Measurements from ENCODE around the gene MARCHF11.

The MARCHF11 gene

GRCh38 chr5:16049761-16050160, 129.8 kb downstream of the MARCHF11 start:
- no peak for DNase-seq (ENCODE audit: low spot score in 2 of 2)
- Mint-ChIP-seq H3K4me1 (no peaks in the 10 kb centered on the region), H3K36me3 (no peaks in the 10 kb centered on the region), H3K9me3 (peaks cover 10% of the 10 kb centered on the region), H3K27ac (no peak overlapping the region), H3K4me3 (no peak overlapping the region)
- ATAC-seq: no peak

DNA sequence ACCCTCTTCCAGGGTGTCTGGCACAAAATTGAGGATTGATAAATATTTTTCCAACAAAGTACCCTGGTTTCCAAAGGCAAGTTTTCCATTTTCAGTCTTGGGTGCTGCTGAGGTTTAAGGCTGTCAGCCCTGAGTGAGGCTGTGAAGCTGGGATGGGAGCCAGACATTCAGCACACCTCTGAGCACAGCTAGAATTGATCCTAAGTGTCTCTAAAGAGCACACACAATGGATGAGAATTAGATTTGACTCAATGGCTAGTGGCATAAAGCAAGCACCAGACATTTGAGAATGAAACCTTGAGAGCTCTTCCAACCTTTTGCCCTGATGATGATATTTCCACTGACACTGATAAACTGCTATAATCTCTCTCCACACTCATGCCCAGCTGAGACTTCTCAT, 131.5 kb downstream of the MARCHF11 start:
- ATAC-seq (no peak), DNase-seq (ENCODE audit: low spot score in 2 of 2) (no peak)
- Mint-ChIP-seq H3K36me3 (no peaks in the 10 kb centered on the region), H3K27ac (no peak overlapping the region), H3K9me3 (peaks cover 14% of the 10 kb centered on the region), H3K4me1 (no peaks in the 10 kb centered on the region), H3K4me3 (no peak overlapping the region)

- DNase-seq (ENCODE audit: low spot score in 2 of 2): no peak
- ATAC-seq: no peak
- Mint-ChIP-seq H3K4me1 (no peaks in the 10 kb centered on the region), H3K9me3 (peaks cover 11% of the 10 kb centered on the region), H3K4me3 (no peak overlapping the region), H3K27ac (no peak overlapping the region), H3K36me3 (no peaks in the 10 kb centered on the region)
Observed at GRCh38 chr5:16043349-16043965, 136.1 kb downstream of the MARCHF11 start.

- DNase-seq (ENCODE audit: low spot score in 2 of 2) (no peak), ATAC-seq (no peak)
- Mint-ChIP-seq H3K36me3 (no peaks in the 10 kb centered on the region), H3K27ac (no peak overlapping the region), H3K4me3 (no peak overlapping the region), H3K4me1 (no peaks in the 10 kb centered on the region), H3K9me3 (peaks cover 4% of the 10 kb centered on the region)
Observed at GRCh38 chr5:16037121-16037845, 142.3 kb downstream of the MARCHF11 start.

GRCh38 chr5:16034319-16035001, 145.1 kb downstream of the MARCHF11 start:
- DNase-seq (ENCODE audit: low spot score in 2 of 2) (no peak), ATAC-seq (no peak)
- Mint-ChIP-seq H3K36me3 (no peaks in the 10 kb centered on the region), H3K4me1 (no peaks in the 10 kb centered on the region), H3K9me3 (peaks cover 4% of the 10 kb centered on the region), H3K27ac (no peak overlapping the region), H3K4me3 (no peak overlapping the region)

- peaks cover 4% of the 10 kb centered on the region for H3K9me3 Mint-ChIP-seq
- ATAC-seq (no peak), DNase-seq (ENCODE audit: low spot score in 2 of 2) (no peak)
- no peak overlapping the region for H3K27ac Mint-ChIP-seq
- H3K4me1 Mint-ChIP-seq: no peaks in the 10 kb centered on the region
- no peak overlapping the region for H3K4me3 Mint-ChIP-seq
- no peaks in the 10 kb centered on the region for H3K36me3 Mint-ChIP-seq
Observed at GRCh38 chr5:16033187-16033925, 146.2 kb downstream of the MARCHF11 start.

DNA sequence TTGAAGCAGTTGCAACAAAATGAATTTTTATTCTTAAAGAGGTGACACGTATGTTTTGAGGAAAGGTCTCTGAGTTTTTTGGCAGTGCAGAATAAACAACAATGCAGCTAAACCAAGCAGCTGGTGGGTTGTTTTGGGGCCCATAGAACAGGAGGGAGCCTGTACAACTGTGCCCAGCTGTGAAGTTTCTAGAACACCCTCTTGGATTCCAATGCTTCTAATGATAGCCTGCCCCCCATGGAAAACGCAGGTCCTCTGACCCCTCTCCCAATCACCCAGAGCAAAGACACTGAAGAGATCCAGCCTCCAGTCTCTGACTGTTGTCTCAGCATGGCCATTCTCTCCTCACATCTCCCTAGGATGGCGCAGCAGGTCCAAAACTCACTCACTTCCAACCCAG, 150.9 kb downstream of the MARCHF11 start:
- Mint-ChIP-seq H3K4me3 (no peak overlapping the region), H3K4me1 (no peaks in the 10 kb centered on the region), H3K27ac (no peak overlapping the region), H3K9me3 (peaks cover 8% of the 10 kb centered on the region), H3K36me3 (no peaks in the 10 kb centered on the region)
- ATAC-seq: no peak
- DNase-seq (ENCODE audit: low spot score in 2 of 2): no peak

DNA sequence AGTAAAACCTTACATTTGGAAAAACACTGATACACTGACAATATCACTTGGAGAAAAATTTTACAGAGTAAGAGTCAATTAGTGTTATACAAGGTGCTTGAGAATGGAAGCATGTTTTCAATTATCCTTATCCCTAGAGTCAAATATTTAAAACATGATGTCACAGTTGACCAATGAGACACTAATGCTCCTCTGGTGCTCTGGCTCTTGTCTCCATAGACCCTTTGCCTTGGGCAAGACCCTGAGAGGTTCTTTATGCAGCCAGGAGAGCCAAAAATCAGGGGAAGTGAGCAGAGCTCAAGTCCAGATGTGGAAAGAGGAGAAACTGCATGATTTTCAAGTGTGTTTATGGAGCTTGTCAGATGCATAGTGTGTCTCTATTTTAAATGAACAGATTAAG, 153.9 kb downstream of the MARCHF11 start:
- H3K4me1 Mint-ChIP-seq: no peaks in the 10 kb centered on the region
- H3K36me3 Mint-ChIP-seq: no peaks in the 10 kb centered on the region

GRCh38 chr5:16018970-16019369, 160.6 kb downstream of the MARCHF11 start:
- ATAC-seq (no peak), DNase-seq (ENCODE audit: low spot score in 2 of 2) (no peak)
- Mint-ChIP-seq H3K4me3 (no peak overlapping the region), H3K27ac (no peak overlapping the region), H3K36me3 (no peaks in the 10 kb centered on the region), H3K4me1 (no peaks in the 10 kb centered on the region), H3K9me3 (peaks cover 11% of the 10 kb centered on the region)

More for the DNA sequence above, 153.9 kb downstream of the MARCHF11 start:
- Mint-ChIP-seq H3K4me3 (no peak overlapping the region), H3K9me3 (peaks cover 9% of the 10 kb centered on the region), H3K27ac (no peak overlapping the region)
- ATAC-seq (no peak), DNase-seq (ENCODE audit: low spot score in 2 of 2) (no peak)

DNA sequence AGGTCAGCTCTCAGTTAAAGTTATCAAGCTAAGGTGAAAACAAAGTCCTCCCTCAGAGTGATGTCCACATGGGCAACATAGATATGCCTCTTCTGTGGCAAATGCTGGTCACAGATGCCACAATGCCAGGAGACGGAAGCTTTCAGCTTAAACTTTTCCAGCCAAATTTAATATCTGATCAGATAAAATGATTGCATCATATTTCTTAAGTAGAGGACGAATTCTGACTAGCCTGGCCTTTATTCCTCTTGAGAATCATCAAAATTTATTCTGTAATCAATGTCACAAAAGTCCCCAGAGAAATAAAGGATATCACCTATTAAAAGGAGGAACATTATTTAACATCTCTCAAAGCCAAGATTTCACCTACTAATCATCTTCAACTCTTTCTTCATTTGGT, 161.9 kb downstream of the MARCHF11 start:
- H3K4me1 Mint-ChIP-seq: no peaks in the 10 kb centered on the region
- peaks cover 11% of the 10 kb centered on the region for H3K9me3 Mint-ChIP-seq
- no peak overlapping the region for H3K4me3 Mint-ChIP-seq
- no peak for ATAC-seq
- H3K27ac Mint-ChIP-seq: no peak overlapping the region
- H3K36me3 Mint-ChIP-seq: no peaks in the 10 kb centered on the region
- DNase-seq (ENCODE audit: low spot score in 2 of 2): no peak
